ENCODE data around the gene COL23A1. TPM values are rescaled to one million over a fixed set of nuclear protein-coding genes. Genes with fewer than 3 reads are reported as not detected.

Gene COL23A1
- polyA plus RNA-seq, 1 donor (not counting 4 experiments of a cell fraction or from before 2014, with no cell fraction given) = not detected

DNA sequence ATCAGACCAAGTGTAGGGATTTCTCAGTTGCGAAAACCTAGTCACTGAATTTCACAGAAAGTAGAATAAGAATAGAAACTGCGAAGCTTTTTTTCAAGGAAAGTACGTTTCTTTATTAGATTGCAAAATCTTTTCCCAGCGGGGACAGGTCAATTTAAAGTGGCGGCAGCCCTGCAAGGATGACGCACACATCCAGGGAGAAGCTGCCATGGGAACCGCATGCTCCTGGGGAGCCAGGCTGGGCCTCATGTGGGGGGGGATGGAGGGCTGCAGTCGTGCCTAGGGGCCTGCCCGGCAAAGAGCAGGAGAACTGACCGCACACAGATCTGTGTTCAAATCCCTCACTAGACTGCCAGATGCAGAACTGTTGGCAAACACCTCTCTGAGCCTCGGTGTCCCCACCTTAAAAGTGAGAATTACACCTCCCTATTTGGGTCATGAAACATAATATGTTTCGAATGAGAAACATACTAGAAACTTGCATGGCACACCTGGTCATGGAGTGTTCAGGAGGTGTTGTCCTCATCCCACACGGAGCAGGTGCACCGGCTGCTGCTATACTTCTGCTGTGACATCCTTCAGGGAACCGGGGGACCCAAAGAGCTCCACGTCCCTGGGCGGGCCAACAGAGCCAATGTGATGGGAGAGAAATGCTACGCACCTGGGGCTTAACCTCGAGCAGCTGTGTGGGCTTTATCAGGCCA is 229.8 kb downstream of the COL23A1 start:
- peaks cover 17% of the 10 kb centered on the region for H3K27me3 ChIP-seq (ENCODE audit: control insufficient read depth, extremely low read depth, insufficient read depth, low read length)
- H2AFZ ChIP-seq (ENCODE audit: control insufficient read depth, low read length) = no peak overlapping the region
- dilution Hi-C loops (cut with MboI; ENCODE audit: extremely low pct_ligation_motif_present, low sequenced_read_pairs) = no loop called here
- TF ChIP-seq, protein P1, sequence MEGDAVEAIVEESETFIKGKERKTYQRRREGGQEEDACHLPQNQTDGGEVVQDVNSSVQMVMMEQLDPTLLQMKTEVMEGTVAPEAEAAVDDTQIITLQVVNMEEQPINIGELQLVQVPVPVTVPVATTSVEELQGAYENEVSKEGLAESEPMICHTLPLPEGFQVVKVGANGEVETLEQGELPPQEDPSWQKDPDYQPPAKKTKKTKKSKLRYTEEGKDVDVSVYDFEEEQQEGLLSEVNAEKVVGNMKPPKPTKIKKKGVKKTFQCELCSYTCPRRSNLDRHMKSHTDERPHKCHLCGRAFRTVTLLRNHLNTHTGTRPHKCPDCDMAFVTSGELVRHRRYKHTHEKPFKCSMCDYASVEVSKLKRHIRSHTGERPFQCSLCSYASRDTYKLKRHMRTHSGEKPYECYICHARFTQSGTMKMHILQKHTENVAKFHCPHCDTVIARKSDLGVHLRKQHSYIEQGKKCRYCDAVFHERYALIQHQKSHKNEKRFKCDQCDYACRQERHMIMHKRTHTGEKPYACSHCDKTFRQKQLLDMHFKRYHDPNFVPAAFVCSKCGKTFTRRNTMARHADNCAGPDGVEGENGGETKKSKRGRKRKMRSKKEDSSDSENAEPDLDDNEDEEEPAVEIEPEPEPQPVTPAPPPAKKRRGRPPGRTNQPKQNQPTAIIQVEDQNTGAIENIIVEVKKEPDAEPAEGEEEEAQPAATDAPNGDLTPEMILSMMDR (optimal IDR thresholded peaks at IDR 0.05 in 1 of 3, IDR thresholded peaks at IDR 0.05 in 1 of 3, conservative IDR thresholded peaks at IDR 0.05 in 1 of 3; ENCODE audit: extremely low read depth in 1 of 3, insufficient read depth in 2 of 3, low read length in 3 of 3) = no peak
- no peak for TF ChIP-seq EZH2 (IDR thresholded peaks at IDR 0.05; ENCODE audit: low read length)
- no peaks in the 10 kb centered on the region for H4K20me1 ChIP-seq (ENCODE audit: control insufficient read depth, extremely low read depth, insufficient read depth, low read length)
- H3K9me1 ChIP-seq (ENCODE audit: control insufficient read depth, extremely low read depth, insufficient read depth, low read length) = no peaks in the 10 kb centered on the region
- no peaks in the 10 kb centered on the region for H3K79me2 ChIP-seq (ENCODE audit: control insufficient read depth, insufficient read depth, low read length)
- H3K27ac ChIP-seq (ENCODE audit: control insufficient read depth, insufficient read depth, low read length) = no peak overlapping the region
- H3K4me1 ChIP-seq (ENCODE audit: control insufficient read depth, extremely low read depth, insufficient read depth, low read length) = no peaks in the 10 kb centered on the region
- no peak overlapping the region for H3K4me2 ChIP-seq (ENCODE audit: control insufficient read depth, extremely low read depth, insufficient read depth, low read depth, low read length)
- no peak overlapping the region for H3K9ac ChIP-seq (ENCODE audit: control insufficient read depth, extremely low read depth, insufficient read depth, low read length)
- no peak for DNase-seq (ENCODE audit: low read depth, low spot score)
- no peak overlapping the region for H3K4me3 ChIP-seq (ENCODE audit: control insufficient read depth in 2 of 3, extremely low read depth in 1 of 3, insufficient read depth in 2 of 3, low read depth in 1 of 3, low read length in 3 of 3)
- FAIRE-seq = no peak
- no peaks in the 10 kb centered on the region for H3K36me3 ChIP-seq (ENCODE audit: control insufficient read depth in 2 of 2, extremely low read depth in 1 of 2, insufficient read depth in 2 of 2, low read length in 2 of 2)
- H3K9me3 ChIP-seq (ENCODE audit: control insufficient read depth, low read depth, low read length) = peaks cover 2% of the 10 kb centered on the region

DNA sequence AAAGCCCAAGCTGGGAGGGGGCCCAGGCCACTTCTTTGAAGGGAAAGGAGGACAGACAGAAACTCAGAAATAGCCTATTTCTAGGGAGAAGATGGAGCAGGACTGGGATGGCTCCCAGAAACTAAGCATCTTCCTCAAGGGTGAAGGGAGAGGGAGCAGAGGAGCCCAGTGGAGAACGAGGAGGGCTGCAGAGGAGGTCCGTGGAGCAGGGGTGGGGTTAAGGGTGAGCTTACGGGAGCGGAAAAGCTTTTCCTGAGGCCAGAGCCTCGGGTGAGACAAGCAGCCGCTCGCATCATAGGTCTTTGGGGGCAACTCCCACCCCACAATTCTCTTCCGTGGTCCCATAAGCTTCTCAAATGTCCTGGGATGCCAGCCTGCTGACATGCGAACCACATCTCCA is 230.5 kb downstream of the COL23A1 start:
- H3K9me1 ChIP-seq (ENCODE audit: control insufficient read depth, extremely low read depth, insufficient read depth, low read length) = no peaks in the 10 kb centered on the region
- peaks cover 2% of the 10 kb centered on the region for H3K9me3 ChIP-seq (ENCODE audit: control insufficient read depth, low read depth, low read length)
- H3K36me3 ChIP-seq (ENCODE audit: control insufficient read depth in 2 of 2, extremely low read depth in 1 of 2, insufficient read depth in 2 of 2, low read length in 2 of 2) = no peaks in the 10 kb centered on the region
- H3K4me3 ChIP-seq (ENCODE audit: control insufficient read depth in 2 of 3, extremely low read depth in 1 of 3, insufficient read depth in 2 of 3, low read depth in 1 of 3, low read length in 3 of 3) = no peak overlapping the region
- H3K9ac ChIP-seq (ENCODE audit: control insufficient read depth, extremely low read depth, insufficient read depth, low read length) = no peak overlapping the region
- no peak overlapping the region for H3K27ac ChIP-seq (ENCODE audit: control insufficient read depth, insufficient read depth, low read length)
- H3K4me2 ChIP-seq (ENCODE audit: control insufficient read depth, extremely low read depth, insufficient read depth, low read depth, low read length) = no peak overlapping the region
- peaks cover 17% of the 10 kb centered on the region for H3K27me3 ChIP-seq (ENCODE audit: control insufficient read depth, extremely low read depth, insufficient read depth, low read length)
- no peak for DNase-seq (ENCODE audit: low read depth, low spot score)
- no peaks in the 10 kb centered on the region for H3K4me1 ChIP-seq (ENCODE audit: control insufficient read depth, extremely low read depth, insufficient read depth, low read length)
- H2AFZ ChIP-seq (ENCODE audit: control insufficient read depth, low read length) = no peak overlapping the region
- FAIRE-seq = no peak
- H3K79me2 ChIP-seq (ENCODE audit: control insufficient read depth, insufficient read depth, low read length) = no peaks in the 10 kb centered on the region
- no peaks in the 10 kb centered on the region for H4K20me1 ChIP-seq (ENCODE audit: control insufficient read depth, extremely low read depth, insufficient read depth, low read length)
- dilution Hi-C loops (cut with MboI; ENCODE audit: extremely low pct_ligation_motif_present, low sequenced_read_pairs) = no loop called here
- TF ChIP-seq EZH2 (IDR thresholded peaks at IDR 0.05; ENCODE audit: low read length) = no peak
- TF ChIP-seq, protein P1 (optimal IDR thresholded peaks at IDR 0.05 in 1 of 3, IDR thresholded peaks at IDR 0.05 in 1 of 3, conservative IDR thresholded peaks at IDR 0.05 in 1 of 3; ENCODE audit: extremely low read depth in 1 of 3, insufficient read depth in 2 of 3, low read length in 3 of 3) = no peak
